Measurements from ENCODE around the gene UBXN6. TPM values are rescaled to one million over a fixed set of nuclear protein-coding genes. Genes with fewer than 3 reads are reported as not detected.

The UBXN6 gene
- polyA plus RNA-seq, 2 of the 4 experiments (the other 2 are of a cell fraction), result 23.0 to 31.6 TPM

GRCh38 chr19:4503132-4503824 lies 45.7 kb upstream of the UBXN6 start:
- no peak for FAIRE-seq
- POLR2A ChIA-PET, result no interaction called here

DNA sequence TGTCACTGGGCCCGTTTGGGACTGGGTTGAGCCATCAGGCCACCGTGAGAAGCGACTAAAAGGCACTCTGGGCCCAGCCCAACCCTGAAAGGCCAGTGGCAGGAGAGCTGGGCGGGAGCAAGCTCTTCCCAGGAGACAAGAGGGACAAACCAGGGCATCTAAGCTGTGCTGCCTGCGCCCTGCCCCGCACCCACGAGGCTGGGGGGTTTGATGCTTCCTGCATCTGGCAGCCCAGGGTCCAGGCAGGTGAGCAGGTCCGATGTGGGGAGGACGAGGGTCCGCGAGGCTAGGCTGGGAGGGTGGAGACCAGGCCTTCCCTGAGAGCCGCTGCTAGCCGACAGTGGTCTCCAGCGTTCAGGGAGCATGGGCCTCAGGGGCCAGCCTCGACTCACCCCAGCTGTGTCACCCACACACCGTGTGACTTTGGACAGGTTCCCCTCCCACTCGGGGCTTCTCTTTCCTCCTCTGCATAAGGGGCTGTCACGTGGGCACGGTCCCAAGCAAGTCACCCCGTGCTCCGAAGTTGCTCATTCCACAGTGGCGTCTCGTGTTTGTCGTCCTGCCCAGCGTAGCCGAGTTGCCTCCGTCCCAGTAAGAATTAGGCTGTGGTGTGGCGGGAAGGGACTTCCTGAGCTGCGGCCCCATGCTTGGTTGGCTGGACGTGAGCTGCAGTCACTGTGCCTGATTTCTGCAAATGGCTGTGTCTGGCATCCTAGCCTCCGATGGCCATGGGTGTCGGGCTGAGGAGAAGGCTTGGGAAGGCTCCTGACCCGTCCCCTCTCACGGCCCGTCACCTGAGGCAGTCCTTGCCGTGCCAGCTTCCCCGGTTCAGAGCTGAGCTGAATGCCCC lies 44.9 kb upstream of the UBXN6 start:
- no peak for TF ChIP-seq PBX3 (IDR thresholded peaks at IDR 0.05)
- TF ChIP-seq ZC3H11A (IDR thresholded peaks at IDR 0.05), result no peak
- TF ChIP-seq FOXS1 (CRISPR knock-in tag; IDR thresholded peaks at IDR 0.05), result no peak
- TF ChIP-seq, protein P1, sequence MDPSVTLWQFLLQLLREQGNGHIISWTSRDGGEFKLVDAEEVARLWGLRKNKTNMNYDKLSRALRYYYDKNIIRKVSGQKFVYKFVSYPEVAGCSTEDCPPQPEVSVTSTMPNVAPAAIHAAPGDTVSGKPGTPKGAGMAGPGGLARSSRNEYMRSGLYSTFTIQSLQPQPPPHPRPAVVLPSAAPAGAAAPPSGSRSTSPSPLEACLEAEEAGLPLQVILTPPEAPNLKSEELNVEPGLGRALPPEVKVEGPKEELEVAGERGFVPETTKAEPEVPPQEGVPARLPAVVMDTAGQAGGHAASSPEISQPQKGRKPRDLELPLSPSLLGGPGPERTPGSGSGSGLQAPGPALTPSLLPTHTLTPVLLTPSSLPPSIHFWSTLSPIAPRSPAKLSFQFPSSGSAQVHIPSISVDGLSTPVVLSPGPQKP (IDR thresholded peaks at IDR 0.05; ENCODE audit: low read depth, low read length), result no peak
- TF ChIP-seq FOSB (CRISPR knock-in tag; IDR thresholded peaks at IDR 0.05), result no peak
- TF ChIP-seq JUNB (IDR thresholded peaks at IDR 0.05), result no peak
- TF ChIP-seq EHMT2 (IDR thresholded peaks at IDR 0.05; ENCODE audit: low read depth), result no peak
- no peak for TF ChIP-seq CEBPB (IDR thresholded peaks at IDR 0.05)
- TF ChIP-seq POLR2AphosphoS2 (conservative IDR thresholded peaks at IDR 0.05; ENCODE audit: low read length), result no peak
- no peak for TF ChIP-seq CBX8 (IDR thresholded peaks at IDR 0.05)
- H3K4me1 ChIP-seq, result no peaks in the 10 kb centered on the region
- no peak overlapping the region for H3K4me3 ChIP-seq
- DNase-seq (ENCODE audit: low read depth in 1 of 2, low spot score in 1 of 2) (no peak), ATAC-seq (no peak), FAIRE-seq (no peak)
- 92% methylated on average over 20 of the region's 37 CpGs for WGBS (ENCODE audit: missing lambda C conversion rate)
- H3K27ac ChIP-seq, result no peak overlapping the region
- ChIA-PET CTCF (no interaction called here), POLR2A (no interaction called here)
- no peaks in the 10 kb centered on the region for H3K9me3 ChIP-seq
- H3K4me2 ChIP-seq, result no peak overlapping the region

More at GRCh38 chr19:4503132-4503824, 45.7 kb upstream of the UBXN6 start:
- 100% methylated on average over 1 of the region's 25 CpGs for WGBS (ENCODE audit: missing lambda C conversion rate)
- CTCF ChIA-PET, result interaction anchor here (3.1 kb wide), 1 partner anchor 22 kb away, joined by 14 read pairs; no protein-coding TSS in a partner anchor
- ATAC-seq (no peak), DNase-seq (ENCODE audit: low read depth in 1 of 2, low spot score in 1 of 2) (no peak)
- Histone ChIP-seq H3K9me3 (no peaks in the 10 kb centered on the region), H3K27ac (no peak overlapping the region), H3K4me1 (no peaks in the 10 kb centered on the region), H3K4me3 (no peak overlapping the region), H3K4me2 (no peak overlapping the region)
- TF ChIP-seq CHD2 (IDR thresholded peaks at IDR 0.05; ENCODE audit: low read length, partially characterized antibody) (no peak), CHD4 (IDR thresholded peaks at IDR 0.05; ENCODE audit: borderline replicate concordance) (no peak), FOSL2 (IDR thresholded peaks at IDR 0.05) (no peak), FOSL2 (CRISPR knock-in tag; IDR thresholded peaks at IDR 0.05) (no peak)
- TF ChIP-seq, protein P1 (IDR thresholded peaks at IDR 0.05; ENCODE audit: low read depth, low read length), result no peak
- TF ChIP-seq, protein P2, sequence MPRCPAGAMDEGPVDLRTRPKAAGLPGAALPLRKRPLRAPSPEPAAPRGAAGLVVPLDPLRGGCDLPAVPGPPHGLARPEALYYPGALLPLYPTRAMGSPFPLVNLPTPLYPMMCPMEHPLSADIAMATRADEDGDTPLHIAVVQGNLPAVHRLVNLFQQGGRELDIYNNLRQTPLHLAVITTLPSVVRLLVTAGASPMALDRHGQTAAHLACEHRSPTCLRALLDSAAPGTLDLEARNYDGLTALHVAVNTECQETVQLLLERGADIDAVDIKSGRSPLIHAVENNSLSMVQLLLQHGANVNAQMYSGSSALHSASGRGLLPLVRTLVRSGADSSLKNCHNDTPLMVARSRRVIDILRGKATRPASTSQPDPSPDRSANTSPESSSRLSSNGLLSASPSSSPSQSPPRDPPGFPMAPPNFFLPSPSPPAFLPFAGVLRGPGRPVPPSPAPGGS (IDR thresholded peaks at IDR 0.05), result no peak

GRCh38 chr19:4501691-4502090 lies 44.1 kb upstream of the UBXN6 start:
- Histone ChIP-seq H3K4me1 (no peaks in the 10 kb centered on the region), H3K4me3 (no peak overlapping the region), H3K9me3 (no peaks in the 10 kb centered on the region), H3K27ac (no peak overlapping the region), H3K4me2 (no peak overlapping the region)
- ChIA-PET CTCF (interaction anchor here (1.6 kb wide), 1 partner anchor 24 kb away, joined by 4 read pairs; no protein-coding TSS in a partner anchor), POLR2A (no interaction called here)
- WGBS (ENCODE audit: missing lambda C conversion rate), result 95% methylated on average over 8 of the region's 25 CpGs
- ATAC-seq (no peak), FAIRE-seq (no peak), DNase-seq (ENCODE audit: low read depth in 1 of 2, low spot score in 1 of 2) (no peak)
- TF ChIP-seq REST (IDR thresholded peaks at IDR 0.05) (no peak), CHD4 (IDR thresholded peaks at IDR 0.05; ENCODE audit: borderline replicate concordance) (no peak), BHLHE40 (IDR thresholded peaks at IDR 0.05; ENCODE audit: low read depth, low read length) (no peak), HOXA7 (CRISPR knock-in tag; IDR thresholded peaks at IDR 0.05) (no peak), ZSCAN20 (CRISPR knock-in tag; IDR thresholded peaks at IDR 0.05) (no peak), HDAC2 (IDR thresholded peaks at IDR 0.05) (no peak), JUN (IDR thresholded peaks at IDR 0.05) (no peak), SMC3 (IDR thresholded peaks at IDR 0.05) (no peak), ZC3H11A (IDR thresholded peaks at IDR 0.05) (no peak)
- TF ChIP-seq, protein P3, sequence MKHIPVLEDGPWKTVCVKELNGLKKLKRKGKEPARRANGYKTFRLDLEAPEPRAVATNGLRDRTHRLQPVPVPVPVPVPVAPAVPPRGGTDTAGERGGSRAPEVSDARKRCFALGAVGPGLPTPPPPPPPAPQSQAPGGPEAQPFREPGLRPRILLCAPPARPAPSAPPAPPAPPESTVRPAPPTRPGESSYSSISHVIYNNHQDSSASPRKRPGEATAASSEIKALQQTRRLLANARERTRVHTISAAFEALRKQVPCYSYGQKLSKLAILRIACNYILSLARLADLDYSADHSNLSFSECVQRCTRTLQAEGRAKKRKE (CRISPR knock-in tag; IDR thresholded peaks at IDR 0.05; ENCODE audit: low read depth), result no peak
